HepG2 (cell line): ENCODE results near the gene SAMD10. TPM values are rescaled to one million over a fixed set of nuclear protein-coding genes. Genes with fewer than 3 reads are reported as not detected.
A peak's percentile ranks its signal among the peaks of the same experiment; 100 is the strongest.

Source experiments
- BRD4 ChIP-seq: sonication (generic); formaldehyde crosslinking; IDR thresholded peaks from 2 replicates; pipeline ENCODE4 v1.4.0; 2020; ENCODE audit warnings: missing genetic modification reagents
- CBX5 ChIP-seq: sonication (generic); formaldehyde crosslinking; IDR thresholded peaks from 2 replicates; pipeline ENCODE4 v1.4.0; 2020; ENCODE audit warnings: missing genetic modification reagents, borderline replicate concordance
- CCAR2 ChIP-seq: fragments of 200-400 bp; formaldehyde crosslinking; optimal IDR thresholded peaks from 2 replicates; pipeline ENCODE3; 2018; ENCODE audit warnings: low read depth, mild to moderate bottlenecking, low read length, moderate library complexity
- ELF1 ChIP-seq: sonication (generic); formaldehyde crosslinking; IDR thresholded peaks from 2 replicates; pipeline ENCODE4 v1.4.0; 2020; ENCODE audit warnings: missing genetic modification reagents
- ERF ChIP-seq: IDR thresholded peaks from 2 replicates; pipeline ENCODE4 v1.6.1; 2018; ENCODE audit warnings: missing biosample characterization, missing genetic modification reagents
- HNRNPH1 ChIP-seq: fragments of 200-400 bp; formaldehyde crosslinking; optimal IDR thresholded peaks from 2 replicates; pipeline ENCODE3; 2017; ENCODE audit warnings: mild to moderate bottlenecking, low read depth, low read length
- RAD51 ChIP-seq: fragments of 450-650 bp; IDR thresholded peaks from 2 replicates; pipeline ENCODE4 v1.6.1; 2016; ENCODE audit warnings: borderline replicate concordance
- RARG ChIP-seq: sonication (generic); formaldehyde crosslinking; IDR thresholded peaks from 2 replicates; pipeline ENCODE4 v1.4.0; 2020; ENCODE audit warnings: low read depth, mild to moderate bottlenecking, missing genetic modification reagents
- RCOR2 ChIP-seq: IDR thresholded peaks from 2 replicates; pipeline ENCODE4 v1.6.1; 2016; ENCODE audit warnings: missing biosample characterization, missing genetic modification reagents
- REPIN1 ChIP-seq: sonication (generic); formaldehyde crosslinking; IDR thresholded peaks from 2 replicates; pipeline ENCODE4 v1.8.0; 2022; ENCODE audit warnings: missing genetic modification reagents, low read depth, mild to moderate bottlenecking, borderline replicate concordance
- ZBTB1 ChIP-seq: sonication (generic); formaldehyde crosslinking; IDR thresholded peaks from 2 replicates; pipeline ENCODE4 v1.4.0; 2020; ENCODE audit warnings: missing genetic modification reagents, borderline replicate concordance
- ZNF264 ChIP-seq: sonication (generic); formaldehyde crosslinking; IDR thresholded peaks from 2 replicates; pipeline ENCODE4 v1.4.0; 2020; ENCODE audit warnings: missing genetic modification reagents
- ZNF441 ChIP-seq: sonication (generic); formaldehyde crosslinking; IDR thresholded peaks from 2 replicates; pipeline ENCODE4 v1.7.0; 2021; ENCODE audit warnings: missing genetic modification reagents, borderline replicate concordance
- ZNF543 ChIP-seq: sonication (generic); formaldehyde crosslinking; IDR thresholded peaks from 2 replicates; pipeline ENCODE4 v1.4.0; 2020; ENCODE audit warnings: mild to moderate bottlenecking, missing genetic modification reagents
- ZSCAN25 ChIP-seq: sonication (generic); formaldehyde crosslinking; IDR thresholded peaks from 2 replicates; pipeline ENCODE4 v1.8.0; 2022; ENCODE audit warnings: mild to moderate bottlenecking, missing genetic modification reagents
- polyA plus RNA-seq, 8 experiments: library from polyadenylated mRNA; depleted of rRNA in 3 of 8; stranded (reverse) in 7 of 8; unstranded in 1 of 8; fragments of >200 nt; fragmentation: Illumina TruSeq in 4 of 8; extraction: Trizol in 4 of 8; gene quantifications; 2 replicates each; pipeline versions ENCODE4 v1.2.1 to v1.2.3, GENCODE V29; 2011 to 2016; ENCODE audit warnings: low read depth in 4 of 8, missing spikeins in 1 of 8, mixed read lengths in 1 of 8; ENCODE audit not compliant: insufficient read depth in 1 of 8
- total RNA-seq, 5 experiments: library from RNA; depleted of rRNA; stranded (reverse); fragments of >200 nt; fragmentation: Illumina TruSeq; extraction: Trizol; gene quantifications; 2 replicates each; pipeline ENCODE4 v1.2.3, GENCODE V29; 2016; ENCODE audit warnings: low read depth in 1 of 5
- TF ChIP-seq, protein P1 (sequence below): sonication (generic); formaldehyde crosslinking; IDR thresholded peaks from 2 replicates; pipeline ENCODE4 v1.4.0; 2020; ENCODE audit warnings: mild to moderate bottlenecking, missing genetic modification reagents
- TF ChIP-seq, protein P2 (sequence below): sonication (generic); formaldehyde crosslinking; IDR thresholded peaks from 2 replicates; pipeline ENCODE4 v1.4.0; 2020; ENCODE audit warnings: missing genetic modification reagents
- TF ChIP-seq, protein P3 (sequence below): IDR thresholded peaks from 2 replicates; pipeline ENCODE4 v1.6.1; 2016; ENCODE audit warnings: mild to moderate bottlenecking
- TF ChIP-seq, protein P4 (sequence below): IDR thresholded peaks from 2 replicates; pipeline ENCODE4 v1.6.1; 2012; ENCODE audit warnings: low read depth, low read length, improper control_type of control experiment
- TF ChIP-seq, protein P5 (sequence below): sonication (generic); formaldehyde crosslinking; IDR thresholded peaks from 2 replicates; pipeline ENCODE4 v1.5.0; 2020; ENCODE audit warnings: missing genetic modification reagents, mild to moderate bottlenecking, borderline replicate concordance
- TF ChIP-seq, protein P6 (sequence below): conservative IDR thresholded peaks from 2 replicates; pipeline ENCODE4 v1.6.1; 2018; ENCODE audit warnings: missing genetic modification reagents
- TF ChIP-seq, protein P7 (sequence below): IDR thresholded peaks from 2 replicates; pipeline ENCODE4 v1.6.1; 2016; ENCODE audit warnings: low read depth, borderline replicate concordance

Gene SAMD10
- total and polyA plus RNA-seq, 2 of the 13 experiments (the other 11 are each of a cell fraction or from before 2014, with no cell fraction given), result 6.1 to 11.0 TPM

DNA sequence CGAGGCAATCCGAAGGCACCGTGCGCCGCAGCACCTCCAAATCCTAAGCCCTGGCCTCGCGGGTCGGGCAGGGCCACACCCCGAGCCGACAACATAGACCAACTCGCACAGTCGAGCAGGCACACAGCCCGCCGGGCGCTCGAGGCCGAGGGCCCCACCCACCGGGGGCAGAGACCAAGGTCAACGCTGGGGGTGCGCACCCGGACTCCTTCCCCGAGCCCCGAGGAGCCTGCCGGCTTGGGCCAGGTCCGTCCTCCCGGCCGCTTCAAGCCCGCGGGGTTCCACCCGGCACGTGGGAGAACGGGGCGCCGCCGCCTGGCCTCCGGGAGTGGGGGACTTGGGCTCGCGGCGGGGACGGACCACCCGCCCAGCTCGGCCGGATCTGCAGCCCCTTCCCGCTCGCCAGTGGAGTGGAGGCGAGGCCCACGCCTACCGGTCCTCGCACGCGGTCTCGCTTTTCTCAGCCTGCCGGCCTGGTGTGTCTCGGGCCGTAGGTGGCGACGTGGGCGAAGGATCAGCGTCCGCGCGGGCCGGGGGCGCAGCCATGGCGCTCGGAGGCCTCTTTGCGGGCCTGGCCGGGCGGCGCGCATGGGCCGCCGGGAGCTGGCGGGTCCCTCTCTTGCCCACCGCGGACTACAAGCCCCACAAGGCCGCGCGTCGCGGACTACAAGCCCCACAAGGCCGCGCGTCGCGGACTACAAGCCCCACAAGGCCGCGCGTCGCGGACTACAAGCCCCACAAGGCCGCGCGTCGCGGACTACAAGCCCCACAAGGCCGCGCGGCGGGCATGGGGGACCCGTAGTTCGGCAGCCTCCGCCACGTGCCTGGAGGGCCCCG lies 23.4 kb downstream of the SAMD10 start, which contains the start of gene UCKL1 (continued):
- peak; percentile 84 for TF ChIP-seq ELF1
- TF ChIP-seq RAD51, result peak; percentile 43; the same call in 1 of the 2 replicates
- TF ChIP-seq, protein P1, sequence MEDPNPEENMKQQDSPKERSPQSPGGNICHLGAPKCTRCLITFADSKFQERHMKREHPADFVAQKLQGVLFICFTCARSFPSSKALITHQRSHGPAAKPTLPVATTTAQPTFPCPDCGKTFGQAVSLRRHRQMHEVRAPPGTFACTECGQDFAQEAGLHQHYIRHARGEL (CRISPR knock-in tag), result peak; percentile 93
- TF ChIP-seq, protein P2, sequence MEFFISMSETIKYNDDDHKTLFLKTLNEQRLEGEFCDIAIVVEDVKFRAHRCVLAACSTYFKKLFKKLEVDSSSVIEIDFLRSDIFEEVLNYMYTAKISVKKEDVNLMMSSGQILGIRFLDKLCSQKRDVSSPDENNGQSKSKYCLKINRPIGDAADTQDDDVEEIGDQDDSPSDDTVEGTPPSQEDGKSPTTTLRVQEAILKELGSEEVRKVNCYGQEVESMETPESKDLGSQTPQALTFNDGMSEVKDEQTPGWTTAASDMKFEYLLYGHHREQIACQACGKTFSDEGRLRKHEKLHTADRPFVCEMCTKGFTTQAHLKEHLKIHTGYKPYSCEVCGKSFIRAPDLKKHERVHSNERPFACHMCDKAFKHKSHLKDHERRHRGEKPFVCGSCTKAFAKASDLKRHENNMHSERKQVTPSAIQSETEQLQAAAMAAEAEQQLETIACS, result peak; percentile 80
- TF ChIP-seq, protein P3, sequence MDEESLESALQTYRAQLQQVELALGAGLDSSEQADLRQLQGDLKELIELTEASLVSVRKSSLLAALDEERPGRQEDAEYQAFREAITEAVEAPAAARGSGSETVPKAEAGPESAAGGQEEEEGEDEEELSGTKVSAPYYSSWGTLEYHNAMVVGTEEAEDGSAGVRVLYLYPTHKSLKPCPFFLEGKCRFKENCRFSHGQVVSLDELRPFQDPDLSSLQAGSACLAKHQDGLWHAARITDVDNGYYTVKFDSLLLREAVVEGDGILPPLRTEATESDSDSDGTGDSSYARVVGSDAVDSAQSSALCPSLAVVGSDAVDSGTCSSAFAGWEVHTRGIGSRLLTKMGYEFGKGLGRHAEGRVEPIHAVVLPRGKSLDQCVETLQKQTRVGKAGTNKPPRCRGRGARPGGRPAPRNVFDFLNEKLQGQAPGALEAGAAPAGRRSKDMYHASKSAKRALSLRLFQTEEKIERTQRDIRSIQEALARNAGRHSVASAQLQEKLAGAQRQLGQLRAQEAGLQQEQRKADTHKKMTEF (CRISPR knock-in tag), result peak; percentile 100
- TF ChIP-seq CCAR2, result no peak
- TF ChIP-seq ZNF441 (CRISPR knock-in tag), result peak; percentile 52
- peak; percentile 99 for TF ChIP-seq ZNF543
- TF ChIP-seq RCOR2 (CRISPR knock-in tag), result peak; percentile 75
- TF ChIP-seq ZBTB1 (CRISPR knock-in tag), result peak; percentile 79; the same call in 1 of the 2 replicates
- peak; percentile 99 for TF ChIP-seq ERF (CRISPR knock-in tag)
- peak; percentile 100 for TF ChIP-seq BRD4 (CRISPR knock-in tag)
- peak; percentile 66 for TF ChIP-seq HNRNPH1
- TF ChIP-seq, protein P4, sequence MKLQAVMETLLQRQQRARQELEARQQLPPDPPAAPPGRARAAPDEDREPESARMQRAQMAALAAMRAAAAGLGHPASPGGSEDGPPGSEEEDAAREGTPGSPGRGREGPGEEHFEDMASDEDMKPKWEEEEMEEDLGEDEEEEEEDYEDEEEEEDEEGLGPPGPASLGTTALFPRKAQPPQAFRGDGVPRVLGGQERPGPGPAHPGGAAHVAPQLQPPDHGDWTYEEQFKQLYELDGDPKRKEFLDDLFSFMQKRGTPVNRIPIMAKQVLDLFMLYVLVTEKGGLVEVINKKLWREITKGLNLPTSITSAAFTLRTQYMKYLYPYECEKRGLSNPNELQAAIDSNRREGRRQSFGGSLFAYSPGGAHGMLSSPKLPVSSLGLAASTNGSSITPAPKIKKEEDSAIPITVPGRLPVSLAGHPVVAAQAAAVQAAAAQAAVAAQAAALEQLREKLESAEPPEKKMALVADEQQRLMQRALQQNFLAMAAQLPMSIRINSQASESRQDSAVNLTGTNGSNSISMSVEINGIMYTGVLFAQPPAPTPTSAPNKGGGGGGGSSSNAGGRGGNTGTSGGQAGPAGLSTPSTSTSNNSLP, result no peak
- peak; percentile 96 for TF ChIP-seq REPIN1
- peak; percentile 88 for TF ChIP-seq ZSCAN25 (CRISPR knock-in tag)
- TF ChIP-seq, protein P5, sequence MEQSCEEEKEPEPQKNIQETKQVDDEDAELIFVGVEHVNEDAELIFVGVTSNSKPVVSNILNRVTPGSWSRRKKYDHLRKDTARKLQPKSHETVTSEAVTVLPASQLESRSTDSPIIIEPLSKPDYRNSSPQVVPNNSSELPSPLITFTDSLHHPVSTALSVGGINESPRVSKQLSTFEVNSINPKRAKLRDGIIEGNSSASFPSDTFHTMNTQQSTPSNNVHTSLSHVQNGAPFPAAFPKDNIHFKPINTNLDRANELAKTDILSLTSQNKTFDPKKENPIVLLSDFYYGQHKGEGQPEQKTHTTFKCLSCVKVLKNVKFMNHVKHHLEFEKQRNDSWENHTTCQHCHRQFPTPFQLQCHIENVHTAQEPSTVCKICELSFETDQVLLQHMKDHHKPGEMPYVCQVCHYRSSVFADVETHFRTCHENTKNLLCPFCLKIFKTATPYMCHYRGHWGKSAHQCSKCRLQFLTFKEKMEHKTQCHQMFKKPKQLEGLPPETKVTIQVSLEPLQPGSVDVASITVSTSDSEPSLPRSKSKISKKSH (CRISPR knock-in tag), result peak; percentile 89; the same call in 1 of the 2 replicates
- TF ChIP-seq CBX5 (CRISPR knock-in tag), result peak; percentile 78; the same call in 1 of the 2 replicates
- TF ChIP-seq, protein P6, sequence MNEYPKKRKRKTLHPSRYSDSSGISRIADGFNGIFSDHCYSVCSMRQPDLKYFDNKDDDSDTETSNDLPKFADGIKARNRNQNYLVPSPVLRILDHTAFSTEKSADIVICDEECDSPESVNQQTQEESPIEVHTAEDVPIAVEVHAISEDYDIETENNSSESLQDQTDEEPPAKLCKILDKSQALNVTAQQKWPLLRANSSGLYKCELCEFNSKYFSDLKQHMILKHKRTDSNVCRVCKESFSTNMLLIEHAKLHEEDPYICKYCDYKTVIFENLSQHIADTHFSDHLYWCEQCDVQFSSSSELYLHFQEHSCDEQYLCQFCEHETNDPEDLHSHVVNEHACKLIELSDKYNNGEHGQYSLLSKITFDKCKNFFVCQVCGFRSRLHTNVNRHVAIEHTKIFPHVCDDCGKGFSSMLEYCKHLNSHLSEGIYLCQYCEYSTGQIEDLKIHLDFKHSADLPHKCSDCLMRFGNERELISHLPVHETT (CRISPR knock-in tag), result peak; percentile 84
- TF ChIP-seq, protein P7, sequence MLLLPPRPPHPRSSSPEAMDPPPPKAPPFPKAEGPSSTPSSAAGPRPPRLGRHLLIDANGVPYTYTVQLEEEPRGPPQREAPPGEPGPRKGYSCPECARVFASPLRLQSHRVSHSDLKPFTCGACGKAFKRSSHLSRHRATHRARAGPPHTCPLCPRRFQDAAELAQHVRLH (CRISPR knock-in tag), result peak; percentile 98
- TF ChIP-seq ZNF264, result peak; percentile 97
- TF ChIP-seq RARG (CRISPR knock-in tag), result peak; percentile 99
